IMR-90 (cell line): ENCODE results near the gene SETX. TPM values are rescaled to one million over a fixed set of nuclear protein-coding genes. Genes with fewer than 3 reads are reported as not detected.

Experiments
- ATAC-seq: fragments of 200-7000 bp; cut with Tn5 transposase; 2 replicates; pipeline ENCODE4 v1.9.1; 2020; ENCODE audit warnings: low read depth, mild to moderate bottlenecking, moderate library complexity
- BruUV-seq: library from RNA; stranded (reverse); fragments of 400-500 nt; replicated peaks from 2 replicates; lab custom pipeline; 2021; lab: Mats Ljungman, UMichigan
- CTCF ChIA-PET: fragments of 300-600 bp; formaldehyde crosslinking; extraction: SDS; loops from one replicate; lab custom pipeline; 2021; ENCODE audit warnings: antibody characterized with exemption; lab: Yijun Ruan, JAX
- POLR2A ChIA-PET: fragments of 300-600 bp; sonication (Branson Sonifier 250); formaldehyde crosslinking; loops from one replicate; lab custom pipeline; 2022; ENCODE audit warnings: antibody characterized with exemption; ENCODE audit not compliant: unreplicated experiment; lab: Charles Lee
- DNase-seq: peaks from one replicate; pipeline ENCODE4 v3.0.0; 2013
- H2AFZ ChIP-seq: replicated peaks from 2 replicates; pipeline ENCODE3; 2013; ENCODE audit warnings: low read length, mild to moderate bottlenecking; ENCODE audit not compliant: poor library complexity
- H2AK5ac ChIP-seq: 2 replicates; pipeline ENCODE4 v1.6.1; 2013; ENCODE audit warnings: low read depth, low read length, inconsistent platforms
- H2AK9ac ChIP-seq: replicated peaks from 2 replicates; pipeline ENCODE3; 2013; ENCODE audit warnings: mild to moderate bottlenecking, low read depth, low read length, moderate library complexity; ENCODE audit not compliant: poor library complexity
- H2BK120ac ChIP-seq: 2 replicates; pipeline ENCODE4 v1.6.1; 2013; ENCODE audit warnings: low read depth, low read length, inconsistent platforms
- H2BK15ac ChIP-seq: 3 replicates; pipeline ENCODE4 v1.6.1; 2013; ENCODE audit warnings: low read depth, low read length, inconsistent platforms
- H2BK20ac ChIP-seq: 2 replicates; pipeline ENCODE4 v1.6.1; 2013; ENCODE audit warnings: low read depth, mild to moderate bottlenecking, inconsistent platforms, low read length, moderate library complexity
- H2BK5ac ChIP-seq: 2 replicates; pipeline ENCODE4 v1.6.1; 2013; ENCODE audit warnings: mild to moderate bottlenecking, low read depth, low read length, inconsistent platforms; ENCODE audit not compliant: poor library complexity, severe bottlenecking
- H3K14ac ChIP-seq: replicated peaks from 2 replicates; pipeline ENCODE4 v1.6.1; 2013; ENCODE audit warnings: low read depth, low read length, inconsistent platforms
- H3K18ac ChIP-seq: 2 replicates; pipeline ENCODE4 v1.6.1; 2013; ENCODE audit warnings: low read depth, low read length, control low read depth
- H3K23ac ChIP-seq: 2 replicates; pipeline ENCODE4 v1.6.1; 2013; ENCODE audit warnings: low read depth, low read length, inconsistent platforms
- H3K27ac ChIP-seq: 2 replicates; pipeline ENCODE4 v1.5.1; 2013; ENCODE audit warnings: mild to moderate bottlenecking, control low read depth, low read length; ENCODE audit not compliant: insufficient read depth
- H3K27me3 ChIP-seq: 2 replicates; pipeline ENCODE4 v1.6.1; 2013; ENCODE audit warnings: low read length; ENCODE audit not compliant: control insufficient read depth, insufficient read depth
- H3K36me3 ChIP-seq: 2 replicates; pipeline ENCODE4 v1.6.1; 2013; ENCODE audit warnings: low read length, mixed read lengths; ENCODE audit not compliant: control insufficient read depth, insufficient read depth
- H3K4ac ChIP-seq: 2 replicates; pipeline ENCODE4 v1.6.1; 2013; ENCODE audit warnings: low read depth, low read length, inconsistent platforms
- H3K4me1 ChIP-seq: 2 replicates; pipeline ENCODE4 v1.6.1; 2013; ENCODE audit warnings: low read length, mixed read lengths; ENCODE audit not compliant: control insufficient read depth, insufficient read depth
- H3K4me2 ChIP-seq: 2 replicates; pipeline ENCODE4 v1.6.1; 2013; ENCODE audit warnings: low read depth, mild to moderate bottlenecking, control low read depth, low read length, moderate library complexity
- H3K4me3 ChIP-seq: 2 replicates; pipeline ENCODE4 v1.5.1; 2013; ENCODE audit warnings: low read depth, mild to moderate bottlenecking, control low read depth, low read length, moderate library complexity; ENCODE audit not compliant: insufficient read depth
- H3K56ac ChIP-seq: 2 replicates; pipeline ENCODE4 v1.6.1; 2013; ENCODE audit warnings: low read length, inconsistent platforms; ENCODE audit not compliant: insufficient read depth; ENCODE audit errors: extremely low read depth
- H3K79me1 ChIP-seq, 2 experiments: 2 replicates each; pipeline ENCODE4 v1.6.1; 2013; ENCODE audit warnings: low read length in 2 of 2, inconsistent platforms in 1 of 2, low read depth in 1 of 2
- H3K9ac ChIP-seq: 2 replicates; pipeline ENCODE4 v1.6.1; 2013; ENCODE audit warnings: low read depth, low read length, control low read depth
- H3K9me1 ChIP-seq: 2 replicates; pipeline ENCODE4 v1.6.1; 2013; ENCODE audit warnings: low read length, inconsistent platforms; ENCODE audit not compliant: insufficient read depth
- H3K9me3 ChIP-seq: 2 replicates; pipeline ENCODE4 v1.6.1; 2013; ENCODE audit warnings: low read length; ENCODE audit not compliant: control insufficient read depth, insufficient read depth
- H4K20me1 ChIP-seq: 2 replicates; pipeline ENCODE4 v1.6.1; 2013; ENCODE audit warnings: low read length, inconsistent platforms; ENCODE audit not compliant: insufficient read depth
- H4K5ac ChIP-seq: 2 replicates; pipeline ENCODE4 v1.6.1; 2013; ENCODE audit warnings: mild to moderate bottlenecking, low read depth, low read length, control low read depth
- H4K8ac ChIP-seq, 2 experiments: 2 replicates each; pipeline ENCODE4 v1.6.1; 2013; ENCODE audit warnings: low read depth in 2 of 2, low read length in 2 of 2, control low read depth in 1 of 2, inconsistent platforms in 1 of 2
- H4K91ac ChIP-seq: 2 replicates; pipeline ENCODE4 v1.6.1; 2013; ENCODE audit warnings: low read depth, low read length, inconsistent platforms; ENCODE audit not compliant: insufficient read depth
- BHLHE40 ChIP-seq: fragments of 150-350 bp; IDR thresholded peaks from 2 replicates; pipeline ENCODE4 v1.6.1; 2016; ENCODE audit warnings: mild to moderate bottlenecking, low read depth, low read length
- CEBPB ChIP-seq: IDR thresholded peaks from 2 replicates; pipeline ENCODE4 v1.6.1; 2012; ENCODE audit warnings: low read depth, low read length, improper control_type of control experiment
- CHD1 ChIP-seq: IDR thresholded peaks from 2 replicates; pipeline ENCODE4 v1.6.1; 2012; ENCODE audit warnings: low read depth, low read length, improper control_type of control experiment
- CTCF ChIP-seq: conservative IDR thresholded peaks from 2 replicates; pipeline ENCODE4 v1.5.1; 2012; ENCODE audit warnings: mild to moderate bottlenecking, low read depth, low read length, improper control_type of control experiment
- ELK1 ChIP-seq: fragments of 150-350 bp; IDR thresholded peaks from 2 replicates; pipeline ENCODE4 v1.6.1; 2016; ENCODE audit warnings: low read depth, mild to moderate bottlenecking, low read length, moderate library complexity, borderline replicate concordance
- FOS ChIP-seq: fragments of 150-350 bp; IDR thresholded peaks from 2 replicates; pipeline ENCODE4 v1.6.1; 2016; ENCODE audit warnings: low read depth, low read length
- MAFK ChIP-seq: IDR thresholded peaks from 2 replicates; pipeline ENCODE4 v1.6.1; 2012; ENCODE audit warnings: low read depth, low read length, improper control_type of control experiment
- MAZ ChIP-seq: IDR thresholded peaks from 2 replicates; pipeline ENCODE4 v1.6.1; 2012; ENCODE audit warnings: low read depth, mild to moderate bottlenecking, low read length, improper control_type of control experiment, moderate library complexity, borderline replicate concordance
- MXI1 ChIP-seq: IDR thresholded peaks from 2 replicates; pipeline ENCODE4 v1.6.1; 2012; ENCODE audit warnings: low read depth, mild to moderate bottlenecking, low read length, moderate library complexity, borderline replicate concordance
- NFE2L2 ChIP-seq: fragments of 150-350 bp; IDR thresholded peaks from 2 replicates; pipeline ENCODE4 v1.6.1; 2016; ENCODE audit warnings: low read depth, mild to moderate bottlenecking, low read length
- POLR2A ChIP-seq: IDR thresholded peaks from 2 replicates; pipeline ENCODE4 v1.6.1; 2012; ENCODE audit warnings: mild to moderate bottlenecking, low read depth, low read length
- RAD21 ChIP-seq: IDR thresholded peaks from 2 replicates; pipeline ENCODE4 v1.6.1; 2012; ENCODE audit warnings: low read length, improper control_type of control experiment
- RCOR1 ChIP-seq: IDR thresholded peaks from 2 replicates; pipeline ENCODE4 v1.6.1; 2012; ENCODE audit warnings: mild to moderate bottlenecking, low read length, improper control_type of control experiment; ENCODE audit not compliant: insufficient replicate concordance
- RFX5 ChIP-seq: IDR thresholded peaks from 2 replicates; pipeline ENCODE4 v1.8.0; 2012; ENCODE audit warnings: low read depth, mild to moderate bottlenecking, low read length, moderate library complexity
- SMC3 ChIP-seq: fragments of 150-350 bp; IDR thresholded peaks from 2 replicates; pipeline ENCODE4 v1.6.1; 2016; ENCODE audit warnings: low read depth, mild to moderate bottlenecking, antibody characterized with exemption, low read length, moderate library complexity
- USF2 ChIP-seq: fragments of 150-350 bp; IDR thresholded peaks from 2 replicates; pipeline ENCODE4 v1.6.1; 2017; ENCODE audit warnings: mild to moderate bottlenecking, antibody characterized with exemption, low read length, low read depth
- dilution Hi-C: fragments of 300-500 bp; cut with HindIII; formaldehyde crosslinking; loops from one replicate; pipeline ENCODE4 v1.14.3; 2018; ENCODE audit warnings: low sequenced_read_pairs; ENCODE audit not compliant: unreplicated experiment
- in situ Hi-C: fragments of 300-500 bp; cut with MboI; formaldehyde crosslinking; loops from 3 replicates; pipeline ENCODE4 v1.14.3; 2019; ENCODE audit warnings: low sequenced_read_pairs, inconsistent platforms, mixed read lengths
- intact Hi-C: fragments of 100-400 bp; cut with micrococcal nuclease; formaldehyde crosslinking; loops from 2 replicates; pipeline ENCODE4 v1.10.0; 2022
- polyA plus RNA-seq, 3 experiments: library from polyadenylated mRNA; depleted of rRNA; stranded (reverse); fragments of >200 nt; gene quantifications; 2 replicates each; pipeline ENCODE4 v1.2.3, GENCODE V29; 2012; ENCODE audit warnings: low replicate concordance in 1 of 3
- total RNA-seq: library from RNA; depleted of rRNA; stranded (reverse); fragments of >200 nt; gene quantifications from 2 replicates; pipeline ENCODE4 v1.2.3, GENCODE V29; 2012

Gene SETX
- total and polyA plus RNA-seq, 2 of the 4 experiments (the other 2 are of a cell fraction) = 13.1 to 55.0 TPM

GRCh38 chr9:132312426-132312825, 42.4 kb downstream of the SETX start:
- intact Hi-C loops = no loop called here
- no peak overlapping the region for H3K27ac ChIP-seq
- no peak for DNase-seq
- H3K36me3 ChIP-seq = peaks cover 27% of the 10 kb centered on the region
- ChIA-PET CTCF (no interaction called here), POLR2A (no interaction called here)
- H2AFZ ChIP-seq = no peak overlapping the region
- no peak overlapping the region for H2BK5ac ChIP-seq
- dilution Hi-C loops = no loop called here
- H4K5ac ChIP-seq = no peak overlapping the region
- no peak overlapping the region for H2AK9ac ChIP-seq
- H3K27me3 ChIP-seq = no peaks in the 10 kb centered on the region
- peaks cover 3% of the 10 kb centered on the region for H3K9me1 ChIP-seq
- no peak for ATAC-seq
- H3K4me1 ChIP-seq = no peaks in the 10 kb centered on the region
- in situ Hi-C loops = no loop called here
- H2BK120ac ChIP-seq = no peak overlapping the region
- no peak overlapping the region for H3K56ac ChIP-seq
- peaks cover 27% of the 10 kb centered on the region; the same call in 1 of the 2 replicates for H4K20me1 ChIP-seq
- H2BK20ac ChIP-seq = no peak overlapping the region
- no peak overlapping the region for H2BK15ac ChIP-seq
- no peak overlapping the region for H3K23ac ChIP-seq
- H4K91ac ChIP-seq = no peak overlapping the region
- BruUV-seq = no TSS peak
- H3K4me3 ChIP-seq = no peak overlapping the region
- H3K9ac ChIP-seq = no peak overlapping the region
- no peak overlapping the region for H2AK5ac ChIP-seq
- H4K8ac ChIP-seq = no peak overlapping the region
- no peak overlapping the region for H3K14ac ChIP-seq
- H3K4me2 ChIP-seq = no peak overlapping the region
- no peak overlapping the region for H3K18ac ChIP-seq
- H3K79me1 ChIP-seq = peaks cover 36 to 50% of the 10 kb centered on the region in 2 experiments
- no peak for TF ChIP-seq FOS
- no peak for TF ChIP-seq CHD1
- no peak for TF ChIP-seq NFE2L2
- no peak for TF ChIP-seq MXI1
- no peak for TF ChIP-seq USF2
- TF ChIP-seq RFX5 = no peak
- no peak for TF ChIP-seq CEBPB
- no peak for TF ChIP-seq MAZ
- TF ChIP-seq ELK1 = no peak
- TF ChIP-seq CTCF = no peak
- TF ChIP-seq SMC3 = no peak
- no peak for TF ChIP-seq BHLHE40
- no peak for TF ChIP-seq RAD21
- no peak for TF ChIP-seq RCOR1
- no peak for TF ChIP-seq POLR2A
- TF ChIP-seq MAFK = no peak
- no peak overlapping the region for H3K4ac ChIP-seq
- no peaks in the 10 kb centered on the region for H3K9me3 ChIP-seq
